ENCODE results near the gene MDM2.
"Not testable (repeated sequence)": the region's sequence is repeated elsewhere in the genome, so short reads cannot be mapped to it uniquely, and the experiment has no call there.

Gene MDM2

DNA sequence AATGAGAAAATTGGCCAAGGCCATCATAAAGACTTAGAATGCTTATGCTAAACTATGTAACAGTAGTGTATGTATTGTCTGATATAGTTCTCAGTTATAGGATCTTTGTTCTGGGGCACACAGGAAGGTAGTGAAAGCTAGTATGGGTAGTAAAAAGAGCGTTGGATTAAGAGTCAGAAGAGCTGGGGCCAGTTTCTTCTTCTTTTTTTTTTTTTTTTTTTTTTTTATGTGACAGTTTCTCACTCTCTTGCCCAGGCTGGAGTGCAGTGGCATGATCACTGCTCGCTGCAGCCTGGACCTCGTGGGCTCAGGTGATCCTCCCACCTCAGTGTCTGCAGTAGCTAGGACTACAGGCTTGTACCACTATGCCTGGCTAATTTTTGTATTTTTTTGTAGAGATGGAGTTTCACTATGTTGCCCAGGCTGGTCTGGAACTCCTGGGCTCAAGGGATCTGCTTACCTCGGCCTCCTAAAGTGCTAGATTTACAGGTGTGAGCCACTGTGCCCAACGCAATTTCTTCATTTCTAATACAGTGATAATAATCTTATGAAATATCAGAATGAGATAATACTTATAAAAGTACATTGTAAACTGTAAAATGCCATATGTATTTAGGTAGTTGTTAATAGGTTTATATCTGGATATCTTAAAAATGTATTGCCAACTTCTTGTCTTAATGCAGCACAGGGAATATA, 7.4 kb downstream of the MDM2 start:
- TF ChIP-seq, protein P1, sequence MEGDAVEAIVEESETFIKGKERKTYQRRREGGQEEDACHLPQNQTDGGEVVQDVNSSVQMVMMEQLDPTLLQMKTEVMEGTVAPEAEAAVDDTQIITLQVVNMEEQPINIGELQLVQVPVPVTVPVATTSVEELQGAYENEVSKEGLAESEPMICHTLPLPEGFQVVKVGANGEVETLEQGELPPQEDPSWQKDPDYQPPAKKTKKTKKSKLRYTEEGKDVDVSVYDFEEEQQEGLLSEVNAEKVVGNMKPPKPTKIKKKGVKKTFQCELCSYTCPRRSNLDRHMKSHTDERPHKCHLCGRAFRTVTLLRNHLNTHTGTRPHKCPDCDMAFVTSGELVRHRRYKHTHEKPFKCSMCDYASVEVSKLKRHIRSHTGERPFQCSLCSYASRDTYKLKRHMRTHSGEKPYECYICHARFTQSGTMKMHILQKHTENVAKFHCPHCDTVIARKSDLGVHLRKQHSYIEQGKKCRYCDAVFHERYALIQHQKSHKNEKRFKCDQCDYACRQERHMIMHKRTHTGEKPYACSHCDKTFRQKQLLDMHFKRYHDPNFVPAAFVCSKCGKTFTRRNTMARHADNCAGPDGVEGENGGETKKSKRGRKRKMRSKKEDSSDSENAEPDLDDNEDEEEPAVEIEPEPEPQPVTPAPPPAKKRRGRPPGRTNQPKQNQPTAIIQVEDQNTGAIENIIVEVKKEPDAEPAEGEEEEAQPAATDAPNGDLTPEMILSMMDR (IDR thresholded peaks at IDR 0.05; ENCODE audit: control extremely low read depth, extremely low read depth, low read depth, missing control alignments): no peak
- POLR2A ChIA-PET: interaction anchor here (0.6 to 3.1 kb wide), 5 partner anchors 7 to 251 kb away, joined by 3 to 18 read pairs (median 6); partner anchors contain the start of genes MDM2 and RAP1B
- CTCF ChIA-PET: interaction anchor here (8.4 kb wide), 1 partner anchor 16 kb away, joined by 81 read pairs; no protein-coding TSS in a partner anchor
- no peak for DNase-seq (ENCODE audit: extremely low spot score)

GRCh38 chr12:68815928-68816800, 8.2 kb downstream of the MDM2 start:
- CTCF ChIA-PET: interaction anchor here (3.6 to 8.4 kb wide), 2 partner anchors 8 to 15 kb away, joined by 18 to 81 read pairs; partner anchors contain the start of gene MDM2
- DNase-seq (ENCODE audit: extremely low spot score): no peak
- POLR2A ChIA-PET: interaction anchor here (0.6 to 3.1 kb wide), 4 partner anchors 8 to 205 kb away, joined by 4 to 18 read pairs (median 6); partner anchors contain the start of genes MDM2 and RAP1B
- TF ChIP-seq, protein P1 (IDR thresholded peaks at IDR 0.05; ENCODE audit: control extremely low read depth, extremely low read depth, low read depth, missing control alignments): no peak

DNA sequence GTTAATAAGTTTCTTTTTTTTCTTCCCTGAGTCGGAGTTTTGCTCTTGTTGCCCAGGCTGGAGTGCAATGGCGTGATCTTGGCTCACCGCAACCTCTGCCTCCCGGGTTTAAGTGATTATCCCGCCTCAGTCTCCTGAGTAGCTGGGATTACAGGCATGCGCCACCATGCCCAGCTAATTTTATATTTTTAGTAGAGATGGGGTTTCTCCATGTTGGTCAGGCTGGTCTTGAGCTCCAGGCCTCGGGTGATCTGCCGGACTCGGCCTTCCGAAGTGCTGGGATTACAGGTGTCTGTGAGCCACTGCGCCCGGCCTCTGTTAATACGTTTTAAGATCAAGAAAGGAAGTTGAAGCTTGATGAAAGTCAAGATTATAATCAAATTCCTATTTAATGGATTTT, 11.5 kb downstream of the MDM2 start:
- POLR2A ChIA-PET: interaction anchor here (1.5 to 1.6 kb wide), 2 partner anchors 11 kb away, joined by 8 to 9 read pairs; no protein-coding TSS in a partner anchor

DNA sequence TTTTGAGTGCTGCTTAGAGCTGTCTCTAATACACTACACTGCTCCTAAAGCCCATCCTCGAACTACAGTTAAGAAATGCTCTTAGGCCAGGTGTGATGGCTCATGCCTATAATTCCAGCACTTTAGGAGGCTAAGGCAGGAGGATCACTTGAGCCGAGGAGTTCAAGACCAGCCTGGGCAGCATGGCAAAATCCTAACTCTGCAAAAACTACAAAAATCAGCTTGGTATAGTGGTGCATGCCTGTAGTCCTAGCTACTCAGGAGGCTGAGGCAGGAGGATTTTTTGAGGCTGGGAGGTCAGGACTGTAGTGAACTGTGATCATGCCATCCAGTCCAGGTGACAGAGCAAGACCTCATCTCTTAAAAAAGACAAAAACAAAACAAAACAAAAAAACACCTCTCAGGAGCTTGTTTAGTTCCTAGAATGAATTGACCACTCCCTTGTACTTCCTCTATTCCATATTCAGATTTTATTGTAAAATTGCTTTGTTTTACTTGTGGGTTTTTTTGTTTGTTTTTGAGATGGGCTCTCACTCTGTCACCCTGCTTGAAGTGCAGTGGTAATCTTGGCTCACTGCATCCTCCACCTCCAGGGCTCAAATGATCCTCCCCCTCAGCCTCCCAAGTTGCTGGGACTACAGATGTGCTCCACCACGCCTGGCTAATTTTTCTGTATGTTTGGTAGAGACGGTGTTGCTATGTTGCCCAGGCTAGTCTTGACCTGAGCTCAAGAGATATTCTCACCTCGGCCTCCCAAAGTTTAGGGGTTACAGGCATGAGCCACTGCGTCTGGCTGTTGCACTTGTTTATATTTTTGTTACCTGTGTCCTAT, 13.6 kb downstream of the MDM2 start:
- ChIA-PET CTCF (interaction anchor here (1.1 to 8.4 kb wide), 4 partner anchors 9 to 76 kb away, joined by 3 to 81 read pairs (median 4); partner anchors contain the start of gene SLC35E3), POLR2A (interaction anchor here (0.9 kb wide), 1 partner anchor 13 kb away, joined by 5 read pairs; the partner anchor contains the start of gene MDM2)
- TF ChIP-seq, protein P1 (IDR thresholded peaks at IDR 0.05; ENCODE audit: control extremely low read depth, extremely low read depth, low read depth, missing control alignments): no peak
- no peak for DNase-seq (ENCODE audit: extremely low spot score)

More for the DNA sequence above, 11.5 kb downstream of the MDM2 start:
- DNase-seq (ENCODE audit: extremely low spot score): not testable (repeated sequence)
- CTCF ChIA-PET: interaction anchor here (3.6 to 8.4 kb wide), 2 partner anchors 11 to 12 kb away, joined by 18 to 81 read pairs; partner anchors contain the start of gene MDM2

GRCh38 chr12:68823696-68824095, 15.7 kb downstream of the MDM2 start:
- TF ChIP-seq, protein P1 (IDR thresholded peaks at IDR 0.05; ENCODE audit: control extremely low read depth, extremely low read depth, low read depth, missing control alignments): no peak
- POLR2A ChIA-PET: interaction anchor here (1.0 to 1.4 kb wide), 2 partner anchors 11 to 15 kb away, joined by 3 to 4 read pairs; no protein-coding TSS in a partner anchor
- no peak for DNase-seq (ENCODE audit: extremely low spot score)
- CTCF ChIA-PET: no interaction called here

DNA sequence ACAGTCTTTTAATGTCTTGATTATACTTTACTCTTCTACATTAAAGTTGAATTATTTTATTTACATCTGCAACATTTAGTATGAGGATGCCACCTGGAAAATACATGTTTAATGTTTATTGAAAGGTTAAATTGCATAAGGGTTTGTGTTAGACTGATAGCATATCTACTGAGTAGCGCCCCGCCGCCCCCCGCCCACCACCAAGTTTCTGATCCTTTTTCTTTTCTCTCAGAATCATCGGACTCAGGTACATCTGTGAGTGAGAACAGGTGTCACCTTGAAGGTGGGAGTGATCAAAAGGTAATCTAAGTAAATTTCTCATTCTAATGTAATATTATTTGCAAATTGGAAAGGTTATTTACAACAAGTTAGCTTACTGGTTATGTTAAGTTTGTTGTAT, 16.2 kb downstream of the MDM2 start:
- CTCF ChIA-PET: no interaction called here
- TF ChIP-seq, protein P1 (IDR thresholded peaks at IDR 0.05; ENCODE audit: control extremely low read depth, extremely low read depth, low read depth, missing control alignments): no peak
- no peak for DNase-seq (ENCODE audit: extremely low spot score)

More for the DNA sequence above, 16.2 kb downstream of the MDM2 start:
- POLR2A ChIA-PET: no interaction called here

Measured in GM10248 (cell line).